Effector CD4-positive, alpha-beta T cell (primary cell): ENCODE data around the gene TXNDC8.
"Not testable (repeated sequence)": the region's sequence is repeated elsewhere in the genome, so short reads cannot be mapped to it uniquely, and the experiment has no call there.

Source experiments
- DNase-seq: peaks from one replicate; pipeline ENCODE4 v3.0.0-alpha.2; 2020

TXNDC8 gene

DNA sequence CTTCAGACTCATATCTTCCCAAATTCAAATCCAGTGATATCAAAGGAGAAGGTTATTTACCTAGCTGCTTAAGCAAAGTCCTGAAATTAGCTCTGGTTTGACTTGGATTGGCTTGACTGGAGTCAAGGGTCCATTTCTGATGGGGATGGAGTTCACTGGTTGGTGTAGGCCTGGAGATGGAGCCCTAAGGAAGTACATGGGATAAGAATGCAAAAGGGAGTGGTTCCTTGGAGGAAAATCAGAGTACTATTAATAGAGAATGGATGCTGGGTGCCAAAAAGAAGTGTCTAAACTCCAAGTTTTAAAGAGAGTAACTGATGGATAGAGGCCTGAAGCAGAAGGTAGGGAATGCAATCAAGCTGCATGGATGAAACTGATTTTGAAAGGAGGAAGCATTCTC lies 13.8 kb downstream of the TXNDC8 start:
- no peak for DNase-seq

DNA sequence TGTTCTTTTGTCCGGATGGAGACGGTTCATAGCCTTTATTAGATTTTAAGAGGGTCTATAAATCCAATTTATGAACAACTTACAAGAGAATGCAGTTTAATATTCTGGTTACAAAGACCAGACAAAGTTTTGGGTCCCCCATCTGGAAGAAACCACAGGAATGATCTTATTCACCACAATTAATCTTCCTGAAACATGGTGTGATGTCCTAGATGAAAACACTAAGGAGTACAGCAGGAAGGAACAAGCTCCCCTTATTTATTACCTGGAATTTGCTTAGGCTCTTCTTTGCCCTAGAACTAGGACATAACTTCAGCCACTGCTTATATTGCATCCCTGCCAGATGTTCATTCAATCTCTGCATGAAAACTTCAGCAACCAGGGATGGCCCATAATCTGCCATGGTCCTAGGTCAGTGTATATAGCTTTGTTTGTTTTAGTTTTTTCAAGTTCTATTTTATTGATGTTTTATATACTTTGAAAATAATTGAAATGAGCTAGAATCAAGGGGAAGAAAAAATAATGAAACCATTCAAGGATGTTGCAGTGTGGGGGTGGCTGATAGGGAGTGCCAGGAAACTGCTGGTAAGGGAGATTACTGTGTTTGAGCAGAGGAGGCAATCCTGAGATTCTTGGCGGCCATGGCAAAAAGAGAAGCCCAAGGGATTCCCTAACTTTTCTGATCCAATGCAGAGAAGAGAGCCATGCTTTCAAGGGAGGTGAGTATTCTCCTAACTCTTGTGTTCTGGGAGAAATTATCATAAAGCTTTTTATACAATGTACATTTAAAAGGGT lies 16.8 kb downstream of the TXNDC8 start:
- DNase-seq: no peak

DNA sequence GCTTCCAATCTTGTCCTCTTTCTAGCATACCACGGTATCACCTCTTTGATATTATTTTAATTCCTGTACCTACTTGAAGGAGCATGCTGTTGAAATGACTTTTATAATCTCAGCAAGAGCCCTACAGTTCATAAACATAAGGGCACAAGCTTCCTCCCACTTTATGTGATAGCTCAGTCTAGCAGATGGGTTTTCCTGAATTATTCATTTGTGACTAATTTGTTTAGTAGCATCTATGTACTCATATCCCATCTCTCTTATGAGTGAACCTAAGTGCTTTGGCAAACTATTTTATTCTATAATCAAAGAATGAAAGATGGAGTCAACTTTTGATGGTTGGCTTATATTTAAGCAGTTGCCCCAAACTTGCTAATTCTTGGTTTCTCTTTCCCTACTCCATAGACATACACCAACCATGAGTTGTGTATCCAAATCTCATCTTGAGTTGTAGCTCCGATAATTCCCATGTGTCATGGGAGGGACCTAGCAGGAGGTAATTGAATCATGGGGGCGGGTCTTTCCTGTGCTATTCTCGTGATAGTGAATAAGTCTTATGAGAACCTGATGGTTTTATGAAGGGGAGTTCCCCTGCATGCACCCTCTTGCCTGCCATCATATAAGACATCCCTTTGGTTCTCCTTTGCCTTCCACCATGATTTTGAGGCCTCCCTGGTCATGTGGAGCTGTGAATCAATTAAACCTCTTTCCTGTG lies 17.7 kb downstream of the TXNDC8 start:
- DNase-seq: no peak

DNA sequence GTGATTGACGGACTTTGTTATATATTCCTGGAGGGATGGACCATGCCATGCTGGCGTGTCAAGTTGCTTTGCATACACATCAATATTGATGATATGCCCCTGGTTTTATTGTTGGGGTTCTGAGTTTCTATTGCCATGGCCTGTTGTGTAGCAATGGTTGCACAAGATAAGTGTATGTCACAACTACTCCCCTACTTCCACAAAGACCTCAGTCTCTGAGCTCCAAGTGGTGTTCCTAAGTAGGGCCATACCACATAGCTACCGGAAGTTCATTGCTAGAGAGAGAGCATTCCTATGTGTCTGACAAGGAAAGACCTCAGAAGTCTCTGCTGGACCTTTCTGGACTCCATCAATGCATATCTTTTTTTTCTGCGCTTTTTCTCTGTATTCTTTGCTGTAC lies 19.8 kb downstream of the TXNDC8 start:
- DNase-seq: no peak

DNA sequence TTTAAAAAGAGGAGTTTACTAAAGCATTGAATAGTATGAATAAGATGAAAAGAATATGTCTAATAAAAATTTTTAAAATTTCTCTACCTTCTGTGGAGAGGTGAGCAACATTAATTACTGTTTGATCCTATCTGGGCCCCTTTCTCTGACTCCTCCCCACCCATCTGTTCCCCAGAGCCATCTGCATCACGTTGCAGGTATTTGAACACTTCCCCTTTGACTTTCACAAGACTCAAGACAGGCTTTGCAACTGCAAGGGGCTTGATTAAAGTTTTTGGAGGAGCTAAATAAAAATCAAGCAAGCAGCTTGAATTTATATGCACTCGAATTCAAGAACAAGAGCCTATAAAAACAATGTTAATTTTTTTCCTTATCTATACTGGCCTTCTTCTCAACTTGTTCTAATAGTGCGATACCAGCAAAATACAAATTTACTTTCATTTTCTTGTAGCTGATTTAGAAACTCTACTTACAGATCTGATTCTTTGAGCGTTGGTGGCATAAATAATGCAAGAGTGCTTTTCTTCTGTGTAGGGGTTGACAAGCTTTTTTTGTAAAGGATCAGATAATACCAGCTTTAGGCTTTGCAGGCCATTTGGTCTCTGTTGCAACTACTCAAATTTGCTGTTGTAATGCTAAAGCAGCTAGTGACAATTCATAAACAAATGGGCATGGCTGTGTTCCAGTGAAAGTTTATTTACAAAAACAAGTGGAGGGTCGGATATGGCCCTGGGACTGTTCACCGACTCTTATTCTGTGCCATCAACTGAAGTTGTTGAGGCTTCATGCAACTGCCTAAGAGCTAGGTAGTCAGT lies 21.2 kb downstream of the TXNDC8 start:
- no peak for DNase-seq

DNA sequence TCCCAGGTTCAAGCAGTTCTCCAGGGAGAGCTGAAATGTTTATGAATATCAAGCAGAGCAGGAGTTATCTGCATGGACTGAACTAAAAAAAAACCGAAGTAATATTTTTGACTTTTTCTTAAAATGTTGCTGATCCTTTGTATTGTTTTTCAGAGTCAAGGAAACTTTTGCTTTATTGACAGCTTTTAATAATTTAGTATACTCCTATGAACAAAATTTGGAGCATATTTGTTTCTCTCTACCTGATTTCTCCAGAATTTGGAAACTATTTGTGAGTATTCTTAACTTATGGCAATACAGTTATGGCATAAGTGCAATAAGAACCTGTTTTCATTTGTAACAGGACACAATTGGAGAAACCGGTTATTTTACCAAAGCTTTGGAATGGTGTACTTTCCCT lies 25.7 kb downstream of the TXNDC8 start:
- DNase-seq: not testable (repeated sequence)

DNA sequence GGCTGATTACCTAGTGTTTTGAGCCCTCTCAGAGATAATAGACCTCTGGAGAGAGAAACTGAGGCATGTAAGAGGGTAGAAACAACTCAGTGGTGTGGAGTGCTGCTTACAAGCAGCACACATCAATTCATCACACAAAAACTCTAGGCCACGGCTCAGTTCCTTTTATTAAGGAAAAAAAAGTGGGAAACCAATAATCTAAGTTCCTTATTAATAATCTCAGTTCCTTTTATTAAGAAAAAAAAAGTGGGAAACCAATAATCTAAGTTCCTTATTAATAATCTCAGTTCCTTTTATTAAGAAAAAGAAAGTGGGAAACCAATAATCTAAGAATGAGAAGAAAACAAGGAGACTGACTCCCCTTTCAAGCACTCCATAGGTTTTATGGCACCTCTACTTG lies 28.0 kb downstream of the TXNDC8 start:
- DNase-seq: no peak

DNA sequence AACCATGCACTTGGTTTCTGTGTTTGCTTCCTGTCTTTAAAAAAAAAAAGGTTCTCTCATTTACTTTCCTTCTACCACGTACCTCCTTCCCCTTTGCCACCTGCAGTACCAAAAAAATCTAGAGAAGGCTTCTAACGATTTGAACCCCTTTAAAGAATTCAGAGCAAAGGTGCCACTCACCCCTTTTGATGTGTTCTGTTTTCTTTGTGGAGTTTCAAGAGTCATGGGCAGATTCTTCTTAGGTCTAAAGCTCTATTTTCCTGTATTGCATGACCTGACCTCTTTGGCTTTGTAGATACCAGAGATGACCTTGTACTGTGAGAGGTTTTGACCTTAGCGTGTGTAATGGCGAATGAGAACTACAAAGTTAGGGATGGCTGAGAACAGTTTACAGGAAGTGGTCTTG lies 29.0 kb downstream of the TXNDC8 start:
- no peak for DNase-seq

DNA sequence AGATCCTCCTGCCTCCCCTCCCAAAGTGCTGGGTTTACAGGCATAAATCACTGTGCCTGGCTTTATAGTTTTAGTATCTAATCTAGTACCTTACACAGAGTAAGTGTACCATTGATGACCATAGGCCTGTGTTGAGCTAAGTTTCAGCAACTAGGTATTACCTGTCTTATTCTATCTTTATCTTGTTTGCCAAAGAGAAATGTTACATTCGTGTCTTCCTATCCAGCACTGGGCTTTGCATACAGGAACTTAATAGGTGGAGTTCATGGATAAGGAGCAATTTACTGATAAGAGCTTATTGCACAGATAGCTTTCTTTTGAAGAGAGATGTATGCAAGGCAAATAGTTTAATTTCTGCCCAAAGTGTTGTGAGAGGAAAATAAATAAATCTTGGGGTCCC lies 30.5 kb downstream of the TXNDC8 start:
- no peak for DNase-seq

GRCh38 chr9:110303133-110303532 lies 34.5 kb downstream of the TXNDC8 start:
- no peak for DNase-seq

DNA sequence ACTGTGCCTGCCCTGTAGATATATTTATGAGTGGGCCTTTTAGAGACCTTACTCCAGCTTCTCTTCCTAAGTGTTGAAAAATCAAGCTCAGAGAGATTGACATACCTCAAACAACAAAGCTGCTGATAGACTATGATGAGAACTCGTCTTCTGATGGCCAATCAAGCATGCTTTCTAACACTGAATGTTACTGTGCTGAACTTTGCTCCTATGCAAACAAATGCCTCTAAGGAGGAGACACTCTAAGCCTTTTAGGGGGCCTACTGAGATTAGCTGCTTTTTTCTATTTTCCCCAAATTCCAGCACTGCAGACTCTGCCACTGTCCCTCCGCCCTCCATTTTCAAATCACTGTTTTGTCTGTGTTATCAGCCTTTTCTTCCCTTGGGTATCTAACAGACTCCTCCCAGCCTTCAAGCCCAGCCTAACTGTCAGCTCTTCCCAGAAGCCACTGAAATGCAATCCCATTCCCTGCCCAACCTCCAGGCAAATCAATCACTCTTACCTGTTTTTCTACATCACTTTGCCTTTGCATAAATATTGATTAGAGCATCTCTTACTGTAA lies 39.5 kb downstream of the TXNDC8 start:
- no peak for DNase-seq

GRCh38 chr9:110293248-110293647 lies 44.4 kb downstream of the TXNDC8 start:
- no peak for DNase-seq

GRCh38 chr9:110291921-110292557 lies 45.6 kb downstream of the TXNDC8 start:
- DNase-seq: no peak

DNA sequence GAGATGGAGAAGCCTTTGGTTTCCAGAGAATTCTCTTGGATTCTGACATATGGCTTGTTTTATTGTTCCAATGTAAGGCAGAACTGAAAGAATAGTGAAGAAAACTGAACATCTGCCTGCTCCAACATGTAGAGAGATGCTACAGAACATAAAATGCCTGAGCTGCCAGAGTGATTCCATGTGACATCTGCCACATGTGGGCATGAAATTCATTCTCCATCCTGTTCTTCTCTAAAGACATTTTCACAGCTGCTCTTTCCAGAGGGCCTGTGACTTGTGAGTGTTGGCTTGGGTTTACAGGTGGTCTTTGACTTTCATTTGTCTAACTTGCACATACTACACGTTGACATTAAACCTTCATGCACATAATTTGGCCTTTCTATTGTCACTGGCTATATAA lies 47.7 kb downstream of the TXNDC8 start:
- DNase-seq: no peak

- no peak for DNase-seq
Measured at GRCh38 chr9:110288503-110288902, 49.2 kb downstream of the TXNDC8 start.

- DNase-seq: no peak
Measured at GRCh38 chr9:110287289-110287680, 50.4 kb downstream of the TXNDC8 start.

DNA sequence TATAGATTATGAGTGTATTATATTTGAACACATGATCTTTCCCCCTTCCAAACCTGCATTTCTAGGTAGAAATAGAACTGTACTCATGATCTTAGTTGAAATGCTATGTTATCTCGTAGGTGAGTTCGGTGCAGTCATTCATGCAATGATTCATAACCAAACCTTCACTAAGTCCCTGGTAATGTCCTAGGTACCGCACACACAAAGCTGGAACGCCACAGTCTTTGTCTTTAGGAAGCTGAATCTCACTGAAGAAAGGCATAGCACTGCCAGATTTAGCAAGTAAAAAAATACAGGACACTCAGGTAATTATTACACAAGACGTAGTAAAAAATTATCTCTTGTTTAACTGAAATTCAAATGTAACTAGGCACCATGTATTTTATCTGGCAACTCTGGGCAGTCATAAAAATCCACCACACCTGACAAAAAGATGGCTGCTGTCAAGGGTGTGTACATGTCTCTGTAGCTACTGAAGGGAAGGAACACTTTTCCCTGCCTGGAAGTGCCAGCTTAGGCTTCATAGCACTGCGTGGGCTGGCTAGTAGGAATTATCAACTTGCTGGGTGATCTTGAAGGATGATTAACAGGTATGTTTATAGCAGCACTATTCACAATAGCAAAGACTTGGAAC lies 53.3 kb downstream of the TXNDC8 start:
- DNase-seq: no peak

GRCh38 chr9:110283751-110284150 lies 53.9 kb downstream of the TXNDC8 start:
- DNase-seq: no peak

- DNase-seq: no peak
Measured at GRCh38 chr9:110282739-110283081, 55.0 kb downstream of the TXNDC8 start.

- no peak for DNase-seq
Measured at GRCh38 chr9:110282018-110282738, 55.5 kb downstream of the TXNDC8 start.

DNA sequence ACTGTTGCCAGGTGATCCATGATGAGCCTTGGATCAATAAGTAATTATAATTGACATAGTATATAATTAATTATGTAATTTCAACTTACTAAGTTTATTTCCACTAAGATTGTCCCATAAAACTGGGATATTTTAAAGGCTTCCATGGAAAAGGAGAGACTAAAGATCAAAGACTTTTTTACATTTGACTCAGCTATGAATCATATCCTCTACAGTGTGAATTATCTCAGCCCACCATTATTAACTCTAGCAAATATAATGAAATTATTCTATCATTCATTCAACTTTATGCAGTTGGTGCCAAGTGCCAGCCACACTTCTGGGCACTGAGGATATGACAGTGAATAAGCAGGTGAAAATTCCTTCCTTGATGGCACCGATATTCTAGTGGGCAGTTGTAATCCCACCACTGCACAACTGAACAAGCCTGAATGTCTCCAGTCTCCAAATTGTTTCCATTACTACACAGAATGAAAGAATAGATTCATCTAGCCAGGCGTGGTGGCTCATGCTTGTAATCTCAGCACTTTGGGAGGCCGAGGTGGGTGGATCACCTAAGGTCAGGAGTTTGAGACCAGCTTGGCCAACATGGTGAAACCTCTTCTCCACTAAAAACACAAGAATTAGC lies 59.5 kb downstream of the TXNDC8 start:
- no peak for DNase-seq
